ENCODE results near the gene ERCC8. TPM values are rescaled to one million over a fixed set of nuclear protein-coding genes. Genes with fewer than 3 reads are reported as not detected.

ERCC8 gene
- total and polyA plus RNA-seq, 2 of the 13 experiments (the other 11 are each of a cell fraction or from before 2014, with no cell fraction given), result 24.4 to 35.2 TPM

GRCh38 chr5:60891667-60892066 lies 53.2 kb downstream of the ERCC8 start:
- intact Hi-C loops (cut with micrococcal nuclease; ENCODE audit: unreplicated experiment), result no loop called here
- ChIA-PET CTCF (ENCODE audit: low intra/inter-chr PET ratio, low total read pairs) (no interaction called here), POLR2A (no interaction called here)
- FAIRE-seq, result no peak
- TF ChIP-seq ZBTB34 (CRISPR knock-in tag; IDR thresholded peaks at IDR 0.05) (no peak), ZFX (CRISPR knock-in tag; IDR thresholded peaks at IDR 0.05; ENCODE audit: low read depth) (no peak), ZMYM4 (CRISPR knock-in tag; IDR thresholded peaks at IDR 0.05) (no peak), SP140L (CRISPR knock-in tag; IDR thresholded peaks at IDR 0.05; ENCODE audit: borderline replicate concordance) (no peak)
- TF ChIP-seq, protein P1, sequence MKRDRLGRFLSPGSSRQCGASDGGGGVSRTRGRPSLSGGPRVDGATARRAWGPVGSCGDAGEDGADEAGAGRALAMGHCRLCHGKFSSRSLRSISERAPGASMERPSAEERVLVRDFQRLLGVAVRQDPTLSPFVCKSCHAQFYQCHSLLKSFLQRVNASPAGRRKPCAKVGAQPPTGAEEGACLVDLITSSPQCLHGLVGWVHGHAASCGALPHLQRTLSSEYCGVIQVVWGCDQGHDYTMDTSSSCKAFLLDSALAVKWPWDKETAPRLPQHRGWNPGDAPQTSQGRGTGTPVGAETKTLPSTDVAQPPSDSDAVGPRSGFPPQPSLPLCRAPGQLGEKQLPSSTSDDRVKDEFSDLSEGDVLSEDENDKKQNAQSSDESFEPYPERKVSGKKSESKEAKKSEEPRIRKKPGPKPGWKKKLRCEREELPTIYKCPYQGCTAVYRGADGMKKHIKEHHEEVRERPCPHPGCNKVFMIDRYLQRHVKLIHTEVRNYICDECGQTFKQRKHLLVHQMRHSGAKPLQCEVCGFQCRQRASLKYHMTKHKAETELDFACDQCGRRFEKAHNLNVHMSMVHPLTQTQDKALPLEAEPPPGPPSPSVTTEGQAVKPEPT (CRISPR knock-in tag; IDR thresholded peaks at IDR 0.05; ENCODE audit: low read depth), result no peak
- in situ Hi-C loops (cut with HindIII; ENCODE audit: extremely low pct_ligation_motif_present, low pct_unique_long_range_greater_than_20kb), result no loop called here
- ATAC-seq, result no peak
- H3K4me1 ChIP-seq (ENCODE audit: insufficient read depth, low read length), result peaks cover 9% of the 10 kb centered on the region
- no peak overlapping the region for H3K9ac ChIP-seq (ENCODE audit: insufficient read depth, low read depth, low read length)
- H3K36me3 ChIP-seq (replicated peaks in 1 of 2; ENCODE audit: control insufficient read depth in 1 of 2, insufficient read depth in 2 of 2, low read length in 2 of 2), result 0 out of 5 replicates have a peak, but pooled peaks cover 0 to 3% of the 10 kb centered on the region in 2 experiments
- H3K27me3 ChIP-seq (ENCODE audit: control insufficient read depth in 1 of 2, insufficient read depth in 2 of 2, low read length in 2 of 2), result no peaks in the 10 kb centered on the region
- WGBS (ENCODE audit: low lambda C conversion rate), result 95% methylated on average over 2 of the region's 2 CpGs
- DNase-seq (ENCODE audit: low spot score), result no peak
- H3K9me3 ChIP-seq (ENCODE audit: low read length), result no peaks in the 10 kb centered on the region
- no peaks in the 10 kb centered on the region for H4K20me1 ChIP-seq (ENCODE audit: insufficient read depth, low read length)
- H2AFZ ChIP-seq (ENCODE audit: low read length), result no peak overlapping the region
- H3K4me3 ChIP-seq (replicated peaks in 1 of 3; ENCODE audit: insufficient read depth in 1 of 3, low read depth in 2 of 3, low read length in 3 of 3), result no peak overlapping the region
- H3K79me2 ChIP-seq (ENCODE audit: insufficient read depth, low read length), result no peaks in the 10 kb centered on the region
- no TSS peak for BruUV-seq (replicated peaks)
- no peak overlapping the region for H3K4me2 ChIP-seq (ENCODE audit: low read depth, low read length)
- H3K27ac ChIP-seq (ENCODE audit: extremely low read length, insufficient read depth, low read length), result no peak overlapping the region
